ENCODE measurements around the gene ATP8B1.

DNA sequence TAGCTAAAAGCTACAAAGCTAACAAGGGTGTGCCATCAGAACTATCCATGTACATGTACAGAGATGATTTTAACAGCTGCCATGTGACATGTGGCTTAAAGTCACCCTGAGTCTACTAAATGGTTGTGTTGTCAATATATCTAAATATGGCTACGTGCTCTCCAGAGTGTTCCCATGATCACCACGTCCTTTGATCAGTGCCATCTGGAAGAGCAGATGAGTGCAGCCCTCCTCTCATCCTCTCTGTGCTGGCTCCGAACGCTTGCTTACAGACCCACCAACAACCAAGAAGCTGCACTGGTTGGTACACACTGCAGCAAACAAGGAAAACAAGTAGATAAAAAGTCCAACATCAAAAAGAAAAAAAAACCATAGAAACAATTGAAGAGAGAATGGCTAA, 92.9 kb downstream of the ATP8B1 start:
- TF ChIP-seq, protein P1, sequence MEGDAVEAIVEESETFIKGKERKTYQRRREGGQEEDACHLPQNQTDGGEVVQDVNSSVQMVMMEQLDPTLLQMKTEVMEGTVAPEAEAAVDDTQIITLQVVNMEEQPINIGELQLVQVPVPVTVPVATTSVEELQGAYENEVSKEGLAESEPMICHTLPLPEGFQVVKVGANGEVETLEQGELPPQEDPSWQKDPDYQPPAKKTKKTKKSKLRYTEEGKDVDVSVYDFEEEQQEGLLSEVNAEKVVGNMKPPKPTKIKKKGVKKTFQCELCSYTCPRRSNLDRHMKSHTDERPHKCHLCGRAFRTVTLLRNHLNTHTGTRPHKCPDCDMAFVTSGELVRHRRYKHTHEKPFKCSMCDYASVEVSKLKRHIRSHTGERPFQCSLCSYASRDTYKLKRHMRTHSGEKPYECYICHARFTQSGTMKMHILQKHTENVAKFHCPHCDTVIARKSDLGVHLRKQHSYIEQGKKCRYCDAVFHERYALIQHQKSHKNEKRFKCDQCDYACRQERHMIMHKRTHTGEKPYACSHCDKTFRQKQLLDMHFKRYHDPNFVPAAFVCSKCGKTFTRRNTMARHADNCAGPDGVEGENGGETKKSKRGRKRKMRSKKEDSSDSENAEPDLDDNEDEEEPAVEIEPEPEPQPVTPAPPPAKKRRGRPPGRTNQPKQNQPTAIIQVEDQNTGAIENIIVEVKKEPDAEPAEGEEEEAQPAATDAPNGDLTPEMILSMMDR (IDR thresholded peaks at IDR 0.05): no peak
- TF ChIP-seq POLR2A (IDR thresholded peaks at IDR 0.05): no peak
